Astrocyte (in vitro differentiated cells and primary cell): ENCODE data around the gene HYCC1. TPM values are rescaled to one million over a fixed set of nuclear protein-coding genes. Genes with fewer than 3 reads are reported as not detected.

Experiments used
- DNase-seq: peaks from one replicate; pipeline ENCODE4 v3.0.0-alpha.2; 2010; ENCODE audit warnings: low read depth
- FAIRE-seq: peaks from 2 replicates; lab custom pipeline; 2011; peaks lifted over from hg19 to GRCh38; lab: Jason Lieb, UNC
- H2AFZ ChIP-seq: 2 replicates; pipeline ENCODE4 v1.6.0; 2012; ENCODE audit warnings: low read depth, low read length, inconsistent platforms
- H3K27ac ChIP-seq: 2 replicates; pipeline ENCODE4 v1.5.1; 2011; ENCODE audit warnings: low read depth, low read length, inconsistent platforms
- H3K27me3 ChIP-seq: 2 replicates; pipeline ENCODE4 v1.6.0; 2011; ENCODE audit warnings: low read length, inconsistent platforms; ENCODE audit not compliant: insufficient read depth
- H3K36me3 ChIP-seq: 2 replicates; pipeline ENCODE4 v1.5.1; 2011; ENCODE audit warnings: low read length, inconsistent platforms; ENCODE audit not compliant: insufficient read depth
- H3K4me1 ChIP-seq: 2 replicates; pipeline ENCODE4 v1.5.1; 2011; ENCODE audit warnings: low read length, inconsistent platforms; ENCODE audit not compliant: insufficient read depth
- H3K4me2 ChIP-seq: 2 replicates; pipeline ENCODE4 v1.6.0; 2012; ENCODE audit warnings: low read length, inconsistent platforms
- H3K4me3 ChIP-seq: 2 replicates; pipeline ENCODE4 v1.5.1; 2011; ENCODE audit warnings: low read depth, mild to moderate bottlenecking, low read length, inconsistent platforms; ENCODE audit not compliant: insufficient read depth
- H3K79me2 ChIP-seq: 2 replicates; pipeline ENCODE4 v1.6.0; 2012; ENCODE audit warnings: mild to moderate bottlenecking, low read length, inconsistent platforms; ENCODE audit not compliant: insufficient read depth
- H3K9ac ChIP-seq: 2 replicates; pipeline ENCODE4 v1.6.0; 2012; ENCODE audit warnings: mild to moderate bottlenecking, low read length, inconsistent platforms
- H3K9me3 ChIP-seq: 2 replicates; pipeline ENCODE4 v1.5.1; 2012; ENCODE audit warnings: low read depth, mild to moderate bottlenecking, low read length, inconsistent platforms; ENCODE audit not compliant: insufficient read depth
- H4K20me1 ChIP-seq: 2 replicates; pipeline ENCODE4 v1.6.0; 2012; ENCODE audit warnings: low read length, inconsistent platforms; ENCODE audit not compliant: insufficient read depth
- H3K27ac Mint-ChIP-seq: one replicate; pipeline ENCODE4 v1.8.0; 2021; ENCODE audit warnings: mild to moderate bottlenecking, mixed read lengths; ENCODE audit not compliant: unreplicated experiment
- H3K27me3 Mint-ChIP-seq: one replicate; pipeline ENCODE4 v1.8.0; 2021; ENCODE audit warnings: low read depth, mixed read lengths; ENCODE audit not compliant: unreplicated experiment
- H3K36me3 Mint-ChIP-seq: one replicate; pipeline ENCODE4 v1.8.0; 2021; ENCODE audit warnings: low read depth, mixed read lengths; ENCODE audit not compliant: unreplicated experiment
- H3K4me1 Mint-ChIP-seq: one replicate; pipeline ENCODE4 v1.8.0; 2021; ENCODE audit warnings: low read depth, mixed read lengths; ENCODE audit not compliant: unreplicated experiment
- H3K4me3 Mint-ChIP-seq: one replicate; pipeline ENCODE4 v1.8.0; 2021; ENCODE audit warnings: mild to moderate bottlenecking, moderate library complexity, mixed read lengths; ENCODE audit not compliant: unreplicated experiment
- H3K9me3 Mint-ChIP-seq: one replicate; pipeline ENCODE4 v1.8.0; 2021; ENCODE audit warnings: mild to moderate bottlenecking, mixed read lengths; ENCODE audit not compliant: unreplicated experiment
- CTCF ChIP-seq: IDR thresholded peaks from 2 replicates; pipeline ENCODE4 v1.5.1; 2011; ENCODE audit warnings: low read depth, mild to moderate bottlenecking, inconsistent platforms, low read length, moderate library complexity; ENCODE audit not compliant: insufficient read depth
- EZH2 ChIP-seq: IDR thresholded peaks from 2 replicates; pipeline ENCODE4 v1.6.1; 2012; ENCODE audit warnings: mild to moderate bottlenecking, low read length, inconsistent platforms; ENCODE audit not compliant: insufficient read depth
- total RNA-seq: library from RNA; stranded (reverse); gene quantifications from 2 replicates; pipeline ENCODE4 v1.2.1, GENCODE V29; 2021

Gene HYCC1
- total RNA-seq, 1 donor from 2014 or later: 79.8 TPM

GRCh38 chr7:23012908-23013714 lies 819 bp downstream of the HYCC1 start:
- FAIRE-seq: no peak
- no peaks in the 10 kb centered on the region for H3K9me3 Mint-ChIP-seq
- Histone ChIP-seq H3K9me3 (no peaks in the 10 kb centered on the region), H3K79me2 (peaks cover 58% of the 10 kb centered on the region), H2AFZ (no peak overlapping the region), H3K36me3 (no peaks in the 10 kb centered on the region), H3K4me3 (peak overlapping the region; percentile 83), H3K27me3 (no peaks in the 10 kb centered on the region), H4K20me1 (peaks cover 37% of the 10 kb centered on the region), H3K4me1 (no peaks in the 10 kb centered on the region), H3K4me2 (peak overlapping the region; percentile 91), H3K27ac (peak overlapping the region; percentile 79), H3K9ac (peak overlapping the region; percentile 91)
- no peaks in the 10 kb centered on the region for H3K36me3 Mint-ChIP-seq
- H3K27me3 Mint-ChIP-seq: no peaks in the 10 kb centered on the region
- no peaks in the 10 kb centered on the region for H3K4me1 Mint-ChIP-seq
- H3K4me3 Mint-ChIP-seq: no peak overlapping the region
- DNase-seq: no peak
- no peak for TF ChIP-seq EZH2
- TF ChIP-seq CTCF: no peak
- no peak overlapping the region for H3K27ac Mint-ChIP-seq

DNA sequence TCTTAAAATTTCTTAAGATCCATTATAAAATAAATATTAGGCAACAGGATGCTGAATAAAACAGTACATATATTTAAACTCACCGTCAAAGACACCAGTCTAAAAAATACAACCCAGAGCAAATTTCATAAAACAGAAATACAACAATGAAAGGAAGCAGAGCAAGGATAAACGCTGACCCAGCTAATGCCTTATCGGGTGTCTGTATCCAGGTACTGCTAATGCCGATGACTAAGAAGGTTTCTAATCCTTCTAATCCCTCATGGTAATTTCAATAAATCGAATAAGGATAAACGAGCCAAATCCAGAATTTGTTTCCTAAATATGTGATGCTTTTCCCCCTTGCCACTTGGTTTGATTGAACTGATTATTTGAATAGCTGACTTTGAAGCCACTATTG lies 1.7 kb downstream of the HYCC1 start:
- peak overlapping the region; percentile 91 for H3K9ac ChIP-seq
- peaks cover 67% of the 10 kb centered on the region for H3K79me2 ChIP-seq
- TF ChIP-seq EZH2 (no peak), CTCF (no peak)

More for the DNA sequence above, 1.7 kb downstream of the HYCC1 start:
- Histone ChIP-seq H3K4me2 (peak overlapping the region; percentile 91), H3K4me1 (no peaks in the 10 kb centered on the region), H3K27ac (peak overlapping the region; percentile 79), H3K9me3 (no peaks in the 10 kb centered on the region), H2AFZ (no peak overlapping the region), H3K36me3 (no peaks in the 10 kb centered on the region), H4K20me1 (peaks cover 44% of the 10 kb centered on the region), H3K27me3 (no peaks in the 10 kb centered on the region), H3K4me3 (peak overlapping the region; percentile 83)
- FAIRE-seq (no peak), DNase-seq (no peak)
- H3K27me3 Mint-ChIP-seq: no peaks in the 10 kb centered on the region
- H3K4me1 Mint-ChIP-seq: no peaks in the 10 kb centered on the region
- no peak overlapping the region for H3K4me3 Mint-ChIP-seq
- H3K36me3 Mint-ChIP-seq: no peaks in the 10 kb centered on the region
- no peak overlapping the region for H3K27ac Mint-ChIP-seq
- H3K9me3 Mint-ChIP-seq: no peaks in the 10 kb centered on the region
